ENCODE measurements around the gene DTYMK. TPM values are rescaled to one million over a fixed set of nuclear protein-coding genes. Genes with fewer than 3 reads are reported as not detected.
A peak's percentile ranks its signal among the peaks of the same experiment; 100 is the strongest.

DTYMK gene
- polyA plus RNA-seq, 1 of the 3 experiments (the other 2 are of a cell fraction): 51.1 TPM

- 0 out of 2 replicates have a peak, but pooled peaks have one; percentile 9 for TF ChIP-seq MAX (IDR thresholded peaks at IDR 0.05; ENCODE audit: low read depth)
- TF ChIP-seq FOXJ3 (CRISPR knock-in tag; IDR thresholded peaks at IDR 0.05): peak; percentile 58; the same call in 1 of the 2 replicates
- TF ChIP-seq POLR2AphosphoS5 (IDR thresholded peaks at IDR 0.05; ENCODE audit: low read depth, low read length): peak; percentile 62
- no peak for TF ChIP-seq NFIC (IDR thresholded peaks at IDR 0.05; ENCODE audit: borderline replicate concordance)
- TF ChIP-seq TAF1 (IDR thresholded peaks at IDR 0.05; ENCODE audit: borderline replicate concordance, low read depth, low read length): peak; percentile 58; the same call in 1 of the 2 replicates
- TF ChIP-seq FOXM1 (IDR thresholded peaks at IDR 0.05; ENCODE audit: low read depth): no peak
- TF ChIP-seq USF1 (IDR thresholded peaks at IDR 0.05; ENCODE audit: borderline replicate concordance, low read depth): peak; percentile 7; the same call in 1 of the 2 replicates
- no peak for TF ChIP-seq PBX3 (IDR thresholded peaks at IDR 0.05)
- peak; percentile 56; the same call in 1 of the 2 replicates for TF ChIP-seq GABPA (IDR thresholded peaks at IDR 0.05; ENCODE audit: low read depth)
These were observed 15.0 kb upstream of the DTYMK start, which contains the start of gene ING5 (continued) for GRCh38 chr2:241701399-241702154.

GRCh38 chr2:241701149-241701398, 14.5 kb upstream of the DTYMK start:
- Histone ChIP-seq H3K9me3 (no peaks in the 10 kb centered on the region), H3K9ac (peak overlapping the region; percentile 85; the same call in 1 of the 2 replicates), H3K9me2 (no peaks in the 10 kb centered on the region), H4K20me1 (ENCODE audit: insufficient read depth) (peaks cover 8% of the 10 kb centered on the region; the same call in 1 of the 2 replicates), H3K79me2 (ENCODE audit: insufficient read depth) (peaks cover 26% of the 10 kb centered on the region; the same call in 1 of the 2 replicates), H3K4me3 (ENCODE audit: low read depth in 2 of 2, low read length in 1 of 2) (peak overlapping the region; percentile 60 to 75), H3K27me3 (ENCODE audit: insufficient read depth) (no peaks in the 10 kb centered on the region), H3K27ac (ENCODE audit: low read depth in 2 of 2, low read length in 1 of 2) (peak overlapping the region; percentile 83 to 86; a peak in 3 of 4 replicates), H2AFZ (ENCODE audit: low read depth) (0 out of 2 replicates have a peak overlapping the region, but pooled peaks have one; percentile 30), H3F3A (replicated peaks; ENCODE audit: insufficient read depth) (peaks cover 12% of the 10 kb centered on the region), H3K4me2 (peak overlapping the region; percentile 99), H3K4me1 (ENCODE audit: control insufficient read depth in 1 of 2, insufficient read depth in 2 of 2, low read depth in 1 of 2, low read length in 1 of 2) (peaks cover 0 to 11% of the 10 kb centered on the region in 2 experiments; a peak in 1 of 4 replicates), H3K36me3 (replicated peaks in 1 of 2; ENCODE audit: control insufficient read depth in 1 of 2, insufficient read depth in 2 of 2, low read length in 1 of 2) (peaks cover 8 to 16% of the 10 kb centered on the region in 2 experiments)
- WGBS (ENCODE audit: low lambda C conversion rate): 5% methylated on average over 15 of the region's 17 CpGs
- TF ChIP-seq SIN3A (IDR thresholded peaks at IDR 0.05; ENCODE audit: borderline replicate concordance, low read depth, low read length) (0 out of 2 replicates have a peak, but pooled peaks have one; percentile 80), FOXJ3 (CRISPR knock-in tag; IDR thresholded peaks at IDR 0.05) (no peak; the same call in 1 of the 2 replicates), RAD21 (IDR thresholded peaks at IDR 0.05; ENCODE audit: low read length) (peak; percentile 49), POLR2AphosphoS5 (IDR thresholded peaks at IDR 0.05; ENCODE audit: low read depth, low read length) (no peak), GATA2 (CRISPR knock-in tag; IDR thresholded peaks at IDR 0.05) (no peak; the same call in 1 of the 2 replicates), CTCF (IDR thresholded peaks at IDR 0.05) (peak; percentile 51), MAX (IDR thresholded peaks at IDR 0.05; ENCODE audit: low read depth) (peak; percentile 94), MXI1 (IDR thresholded peaks at IDR 0.05; ENCODE audit: low read depth, low read length) (peak; percentile 90), USF1 (IDR thresholded peaks at IDR 0.05; ENCODE audit: borderline replicate concordance, low read depth) (peak; percentile 49; the same call in 1 of the 2 replicates), TCF12 (IDR thresholded peaks at IDR 0.05) (0 out of 2 replicates have a peak, but pooled peaks have one; percentile 14)
- POLR2A ChIA-PET: interaction anchor here (0.7 to 2.8 kb wide), 8 partner anchors 8 to 180 kb away, joined by 3 to 14 read pairs (median 4); partner anchors contain the start of gene D2HGDH
- no peak for DNase-seq
- CTCF ChIA-PET: interaction anchor here (0.7 to 4.9 kb wide), 7 partner anchors 11 to 178 kb away, joined by 3 to 58 read pairs (median 7); partner anchors contain the start of gene RTP5
